ENCODE measurements around the gene SOX12. TPM values are rescaled to one million over a fixed set of nuclear protein-coding genes. Genes with fewer than 3 reads are reported as not detected.

The SOX12 gene
- polyA plus RNA-seq, 1 of the 3 experiments (the other 2 are of a cell fraction), result 11.3 TPM

DNA sequence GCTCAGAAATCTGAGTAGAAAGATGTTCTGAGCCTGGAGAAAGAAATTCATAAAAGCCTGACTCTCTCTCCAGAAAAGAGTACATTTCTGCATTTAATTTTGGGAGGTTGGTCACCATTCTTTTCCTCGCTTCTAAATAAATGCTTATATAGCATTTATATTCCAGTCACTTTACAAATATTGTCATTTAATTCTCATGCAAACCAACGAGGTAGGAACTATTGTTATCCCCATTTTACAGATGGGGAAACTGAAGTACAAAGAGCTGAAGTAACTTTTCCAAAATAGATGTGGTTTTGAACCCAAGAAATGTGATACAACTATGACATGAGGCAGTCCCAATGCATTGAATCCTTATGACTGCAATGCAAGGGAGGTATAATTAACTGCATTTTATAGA, 50.7 kb downstream of the SOX12 start:
- no peaks in the 10 kb centered on the region for H3K9me3 ChIP-seq
- H3K27ac ChIP-seq (ENCODE audit: low read depth in 2 of 2, low read length in 1 of 2), result no peak overlapping the region
- peaks cover 13 to 25% of the 10 kb centered on the region in 2 experiments; a peak in 3 of 4 replicates for H3K4me1 ChIP-seq (ENCODE audit: control insufficient read depth in 1 of 2, insufficient read depth in 2 of 2, low read depth in 1 of 2, low read length in 1 of 2)
- no peak overlapping the region for H3K4me2 ChIP-seq
- no peaks in the 10 kb centered on the region for H3K9me2 ChIP-seq
- ChIA-PET POLR2A (no interaction called here), CTCF (no interaction called here)
- peaks cover 12% of the 10 kb centered on the region for H3F3A ChIP-seq (replicated peaks; ENCODE audit: insufficient read depth)
- H3K4me3 ChIP-seq (ENCODE audit: low read depth in 2 of 2, low read length in 1 of 2), result no peak overlapping the region
- TF ChIP-seq CHD2 (IDR thresholded peaks at IDR 0.05; ENCODE audit: low read length, partially characterized antibody) (no peak), TCF12 (IDR thresholded peaks at IDR 0.05) (no peak), MEF2A (IDR thresholded peaks at IDR 0.05; ENCODE audit: borderline replicate concordance, low read depth) (no peak), RCOR1 (IDR thresholded peaks at IDR 0.05; ENCODE audit: low read length) (no peak), EP300 (IDR thresholded peaks at IDR 0.05; ENCODE audit: borderline replicate concordance in 1 of 2, low read depth in 1 of 2, low read length in 1 of 2) (no peak), FOSL2 (IDR thresholded peaks at IDR 0.05; ENCODE audit: borderline replicate concordance, low read depth) (no peak), RAD21 (IDR thresholded peaks at IDR 0.05; ENCODE audit: low read length) (no peak), RXRA (IDR thresholded peaks at IDR 0.05; ENCODE audit: borderline replicate concordance, low read depth) (no peak), MXI1 (IDR thresholded peaks at IDR 0.05; ENCODE audit: low read depth, low read length) (no peak), ELF1 (IDR thresholded peaks at IDR 0.05) (no peak), TAF1 (IDR thresholded peaks at IDR 0.05; ENCODE audit: borderline replicate concordance, low read depth, low read length) (no peak), TEAD4 (IDR thresholded peaks at IDR 0.05; ENCODE audit: borderline replicate concordance, insufficient read depth) (no peak), SMC3 (IDR thresholded peaks at IDR 0.05; ENCODE audit: low read depth, low read length) (no peak), NFIC (IDR thresholded peaks at IDR 0.05; ENCODE audit: borderline replicate concordance) (no peak), NRF1 (IDR thresholded peaks at IDR 0.05; ENCODE audit: low read depth, low read length) (no peak)
- TF ChIP-seq, protein P1, sequence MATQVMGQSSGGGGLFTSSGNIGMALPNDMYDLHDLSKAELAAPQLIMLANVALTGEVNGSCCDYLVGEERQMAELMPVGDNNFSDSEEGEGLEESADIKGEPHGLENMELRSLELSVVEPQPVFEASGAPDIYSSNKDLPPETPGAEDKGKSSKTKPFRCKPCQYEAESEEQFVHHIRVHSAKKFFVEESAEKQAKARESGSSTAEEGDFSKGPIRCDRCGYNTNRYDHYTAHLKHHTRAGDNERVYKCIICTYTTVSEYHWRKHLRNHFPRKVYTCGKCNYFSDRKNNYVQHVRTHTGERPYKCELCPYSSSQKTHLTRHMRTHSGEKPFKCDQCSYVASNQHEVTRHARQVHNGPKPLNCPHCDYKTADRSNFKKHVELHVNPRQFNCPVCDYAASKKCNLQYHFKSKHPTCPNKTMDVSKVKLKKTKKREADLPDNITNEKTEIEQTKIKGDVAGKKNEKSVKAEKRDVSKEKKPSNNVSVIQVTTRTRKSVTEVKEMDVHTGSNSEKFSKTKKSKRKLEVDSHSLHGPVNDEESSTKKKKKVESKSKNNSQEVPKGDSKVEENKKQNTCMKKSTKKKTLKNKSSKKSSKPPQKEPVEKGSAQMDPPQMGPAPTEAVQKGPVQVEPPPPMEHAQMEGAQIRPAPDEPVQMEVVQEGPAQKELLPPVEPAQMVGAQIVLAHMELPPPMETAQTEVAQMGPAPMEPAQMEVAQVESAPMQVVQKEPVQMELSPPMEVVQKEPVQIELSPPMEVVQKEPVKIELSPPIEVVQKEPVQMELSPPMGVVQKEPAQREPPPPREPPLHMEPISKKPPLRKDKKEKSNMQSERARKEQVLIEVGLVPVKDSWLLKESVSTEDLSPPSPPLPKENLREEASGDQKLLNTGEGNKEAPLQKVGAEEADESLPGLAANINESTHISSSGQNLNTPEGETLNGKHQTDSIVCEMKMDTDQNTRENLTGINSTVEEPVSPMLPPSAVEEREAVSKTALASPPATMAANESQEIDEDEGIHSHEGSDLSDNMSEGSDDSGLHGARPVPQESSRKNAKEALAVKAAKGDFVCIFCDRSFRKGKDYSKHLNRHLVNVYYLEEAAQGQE (IDR thresholded peaks at IDR 0.05; ENCODE audit: low read depth, low read length), result no peak
- TF ChIP-seq, protein P2, sequence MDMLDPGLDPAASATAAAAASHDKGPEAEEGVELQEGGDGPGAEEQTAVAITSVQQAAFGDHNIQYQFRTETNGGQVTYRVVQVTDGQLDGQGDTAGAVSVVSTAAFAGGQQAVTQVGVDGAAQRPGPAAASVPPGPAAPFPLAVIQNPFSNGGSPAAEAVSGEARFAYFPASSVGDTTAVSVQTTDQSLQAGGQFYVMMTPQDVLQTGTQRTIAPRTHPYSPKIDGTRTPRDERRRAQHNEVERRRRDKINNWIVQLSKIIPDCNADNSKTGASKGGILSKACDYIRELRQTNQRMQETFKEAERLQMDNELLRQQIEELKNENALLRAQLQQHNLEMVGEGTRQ (IDR thresholded peaks at IDR 0.05; ENCODE audit: borderline replicate concordance, low read depth, low read length), result no peak
- TF ChIP-seq, protein P3, sequence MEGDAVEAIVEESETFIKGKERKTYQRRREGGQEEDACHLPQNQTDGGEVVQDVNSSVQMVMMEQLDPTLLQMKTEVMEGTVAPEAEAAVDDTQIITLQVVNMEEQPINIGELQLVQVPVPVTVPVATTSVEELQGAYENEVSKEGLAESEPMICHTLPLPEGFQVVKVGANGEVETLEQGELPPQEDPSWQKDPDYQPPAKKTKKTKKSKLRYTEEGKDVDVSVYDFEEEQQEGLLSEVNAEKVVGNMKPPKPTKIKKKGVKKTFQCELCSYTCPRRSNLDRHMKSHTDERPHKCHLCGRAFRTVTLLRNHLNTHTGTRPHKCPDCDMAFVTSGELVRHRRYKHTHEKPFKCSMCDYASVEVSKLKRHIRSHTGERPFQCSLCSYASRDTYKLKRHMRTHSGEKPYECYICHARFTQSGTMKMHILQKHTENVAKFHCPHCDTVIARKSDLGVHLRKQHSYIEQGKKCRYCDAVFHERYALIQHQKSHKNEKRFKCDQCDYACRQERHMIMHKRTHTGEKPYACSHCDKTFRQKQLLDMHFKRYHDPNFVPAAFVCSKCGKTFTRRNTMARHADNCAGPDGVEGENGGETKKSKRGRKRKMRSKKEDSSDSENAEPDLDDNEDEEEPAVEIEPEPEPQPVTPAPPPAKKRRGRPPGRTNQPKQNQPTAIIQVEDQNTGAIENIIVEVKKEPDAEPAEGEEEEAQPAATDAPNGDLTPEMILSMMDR (IDR thresholded peaks at IDR 0.05), result no peak
- TF ChIP-seq, protein P4, sequence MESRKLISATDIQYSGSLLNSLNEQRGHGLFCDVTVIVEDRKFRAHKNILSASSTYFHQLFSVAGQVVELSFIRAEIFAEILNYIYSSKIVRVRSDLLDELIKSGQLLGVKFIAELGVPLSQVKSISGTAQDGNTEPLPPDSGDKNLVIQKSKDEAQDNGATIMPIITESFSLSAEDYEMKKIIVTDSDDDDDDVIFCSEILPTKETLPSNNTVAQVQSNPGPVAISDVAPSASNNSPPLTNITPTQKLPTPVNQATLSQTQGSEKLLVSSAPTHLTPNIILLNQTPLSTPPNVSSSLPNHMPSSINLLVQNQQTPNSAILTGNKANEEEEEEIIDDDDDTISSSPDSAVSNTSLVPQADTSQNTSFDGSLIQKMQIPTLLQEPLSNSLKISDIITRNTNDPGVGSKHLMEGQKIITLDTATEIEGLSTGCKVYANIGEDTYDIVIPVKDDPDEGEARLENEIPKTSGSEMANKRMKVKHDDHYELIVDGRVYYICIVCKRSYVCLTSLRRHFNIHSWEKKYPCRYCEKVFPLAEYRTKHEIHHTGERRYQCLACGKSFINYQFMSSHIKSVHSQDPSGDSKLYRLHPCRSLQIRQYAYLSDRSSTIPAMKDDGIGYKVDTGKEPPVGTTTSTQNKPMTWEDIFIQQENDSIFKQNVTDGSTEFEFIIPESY (IDR thresholded peaks at IDR 0.05; ENCODE audit: borderline replicate concordance, low read depth), result no peak
- TF ChIP-seq, protein P5, sequence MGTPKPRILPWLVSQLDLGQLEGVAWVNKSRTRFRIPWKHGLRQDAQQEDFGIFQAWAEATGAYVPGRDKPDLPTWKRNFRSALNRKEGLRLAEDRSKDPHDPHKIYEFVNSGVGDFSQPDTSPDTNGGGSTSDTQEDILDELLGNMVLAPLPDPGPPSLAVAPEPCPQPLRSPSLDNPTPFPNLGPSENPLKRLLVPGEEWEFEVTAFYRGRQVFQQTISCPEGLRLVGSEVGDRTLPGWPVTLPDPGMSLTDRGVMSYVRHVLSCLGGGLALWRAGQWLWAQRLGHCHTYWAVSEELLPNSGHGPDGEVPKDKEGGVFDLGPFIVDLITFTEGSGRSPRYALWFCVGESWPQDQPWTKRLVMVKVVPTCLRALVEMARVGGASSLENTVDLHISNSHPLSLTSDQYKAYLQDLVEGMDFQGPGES (IDR thresholded peaks at IDR 0.05; ENCODE audit: low read depth, low read length), result no peak
- H3K79me2 ChIP-seq (ENCODE audit: insufficient read depth), result peaks cover 4% of the 10 kb centered on the region; the same call in 1 of the 2 replicates
- no peaks in the 10 kb centered on the region for H4K20me1 ChIP-seq (ENCODE audit: insufficient read depth)
- 27% methylated on average over 2 of the region's 2 CpGs for WGBS (ENCODE audit: low lambda C conversion rate)
- DNase-seq, result no peak
- H3K27me3 ChIP-seq (ENCODE audit: insufficient read depth), result no peaks in the 10 kb centered on the region
- no peak overlapping the region for H2AFZ ChIP-seq (ENCODE audit: low read depth)
- H3K36me3 ChIP-seq (replicated peaks in 1 of 2; ENCODE audit: control insufficient read depth in 1 of 2, insufficient read depth in 2 of 2, low read length in 1 of 2), result no peaks in the 10 kb centered on the region
- H3K9ac ChIP-seq, result no peak overlapping the region

Measured in SK-N-SH (cell line).